KOPT-K1 (cell line): ENCODE results near the gene CTU2.

ENCODE experiments used
- H3K27ac ChIP-seq: fragments of 200-600 bp; sonication (generic); 2 replicates; pipeline ENCODE4 v1.5.1; 2016; ENCODE audit warnings: antibody characterized with exemption, mild to moderate bottlenecking, low read depth, low read length; ENCODE audit not compliant: poor library complexity, severe bottlenecking
- H3K36me3 ChIP-seq: fragments of 200-600 bp; sonication (generic); 2 replicates; pipeline ENCODE4 v1.5.1; 2017; ENCODE audit warnings: antibody characterized with exemption, mild to moderate bottlenecking, low read length, moderate library complexity; ENCODE audit not compliant: insufficient read depth
- H3K9me3 ChIP-seq: fragments of 200-600 bp; sonication (generic); 2 replicates; pipeline ENCODE4 v1.5.1; 2017; ENCODE audit warnings: antibody characterized with exemption, low read length, mild to moderate bottlenecking; ENCODE audit not compliant: insufficient read depth, poor library complexity, severe bottlenecking

The CTU2 gene

DNA sequence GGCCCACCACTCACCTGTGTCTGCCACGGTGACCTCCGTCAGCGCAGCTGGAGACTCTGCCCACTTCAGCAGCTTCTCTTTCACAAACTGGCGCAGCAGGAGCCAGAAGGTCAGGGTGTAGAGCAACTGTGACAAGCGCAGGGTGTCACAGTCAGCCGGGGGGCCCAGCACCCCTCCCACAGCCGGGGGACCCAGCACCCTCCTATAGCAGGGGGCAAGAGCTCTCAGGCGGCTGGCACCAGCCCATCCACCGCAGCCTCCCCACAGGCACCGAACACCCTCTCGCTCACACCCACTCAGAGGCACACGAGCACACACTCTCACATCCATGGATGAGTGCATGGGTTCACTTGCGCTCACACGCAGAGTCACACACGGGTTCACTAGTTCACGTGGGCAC is 28.8 kb downstream of the CTU2 start:
- no peak overlapping the region for H3K27ac ChIP-seq
- peaks cover 98% of the 10 kb centered on the region for H3K36me3 ChIP-seq
- no peaks in the 10 kb centered on the region for H3K9me3 ChIP-seq

DNA sequence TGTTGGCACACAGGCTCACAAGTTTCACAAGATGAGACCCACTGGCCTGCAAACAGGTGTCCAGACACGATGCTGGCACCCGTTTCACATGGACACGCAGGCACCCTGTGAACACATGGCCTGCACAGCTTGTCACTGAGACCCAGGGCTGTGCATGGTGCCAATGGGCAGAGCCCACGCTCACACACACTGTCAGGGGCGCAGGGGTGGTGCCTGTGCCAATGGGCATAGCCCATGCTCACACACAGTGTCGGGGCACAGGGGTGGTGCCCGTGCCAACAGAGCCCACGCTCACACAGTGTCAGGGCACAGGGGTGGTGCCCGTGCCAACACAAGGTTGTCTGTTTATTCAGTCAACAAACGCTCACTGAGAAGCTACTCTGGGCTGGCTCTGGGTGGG is 29.3 kb downstream of the CTU2 start:
- Histone ChIP-seq H3K9me3 (no peaks in the 10 kb centered on the region), H3K27ac (no peak overlapping the region), H3K36me3 (peaks cover 99% of the 10 kb centered on the region)

DNA sequence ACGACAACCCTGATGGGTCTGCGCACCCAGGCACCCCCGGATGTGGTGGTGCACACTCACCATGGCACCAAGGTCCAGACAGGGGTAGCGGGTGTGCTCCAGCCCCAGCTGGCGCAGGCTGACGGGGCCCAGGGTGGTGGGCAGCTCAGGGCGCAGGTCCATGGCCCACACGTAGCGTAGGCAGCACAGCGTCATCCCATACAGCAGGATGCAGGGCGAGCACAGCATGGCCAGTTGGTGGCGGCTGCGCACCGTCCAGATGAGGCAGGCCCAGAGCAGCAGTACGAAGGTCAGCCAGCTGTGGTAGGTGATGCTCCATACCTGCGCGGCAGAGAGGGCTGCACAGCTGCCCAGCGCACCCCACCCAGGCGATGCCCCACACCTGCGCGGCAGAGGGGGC is 29.8 kb downstream of the CTU2 start:
- Histone ChIP-seq H3K27ac (no peak overlapping the region), H3K36me3 (peaks cover 99% of the 10 kb centered on the region), H3K9me3 (no peaks in the 10 kb centered on the region)

DNA sequence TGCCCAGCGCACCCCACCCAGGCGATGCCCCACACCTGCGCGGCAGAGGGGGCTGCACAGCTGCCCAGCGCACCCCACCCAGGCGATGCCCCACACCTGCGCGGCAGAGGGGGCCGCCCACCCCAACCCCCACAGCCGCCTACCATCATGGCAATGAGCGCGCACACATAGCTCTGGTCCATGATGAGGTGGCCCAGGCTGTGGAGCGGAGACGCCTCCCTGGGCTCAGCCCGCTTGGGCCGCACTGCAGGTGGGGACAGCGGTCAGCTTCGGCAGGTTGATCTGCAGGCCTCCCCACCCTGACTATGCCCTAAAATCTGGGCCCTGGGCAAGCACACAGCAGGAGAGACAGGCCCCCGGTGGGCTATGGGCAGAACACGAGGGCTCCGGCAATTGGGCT is 30.2 kb downstream of the CTU2 start:
- H3K36me3 ChIP-seq = peaks cover 99% of the 10 kb centered on the region
- no peak overlapping the region for H3K27ac ChIP-seq
- H3K9me3 ChIP-seq = no peaks in the 10 kb centered on the region

DNA sequence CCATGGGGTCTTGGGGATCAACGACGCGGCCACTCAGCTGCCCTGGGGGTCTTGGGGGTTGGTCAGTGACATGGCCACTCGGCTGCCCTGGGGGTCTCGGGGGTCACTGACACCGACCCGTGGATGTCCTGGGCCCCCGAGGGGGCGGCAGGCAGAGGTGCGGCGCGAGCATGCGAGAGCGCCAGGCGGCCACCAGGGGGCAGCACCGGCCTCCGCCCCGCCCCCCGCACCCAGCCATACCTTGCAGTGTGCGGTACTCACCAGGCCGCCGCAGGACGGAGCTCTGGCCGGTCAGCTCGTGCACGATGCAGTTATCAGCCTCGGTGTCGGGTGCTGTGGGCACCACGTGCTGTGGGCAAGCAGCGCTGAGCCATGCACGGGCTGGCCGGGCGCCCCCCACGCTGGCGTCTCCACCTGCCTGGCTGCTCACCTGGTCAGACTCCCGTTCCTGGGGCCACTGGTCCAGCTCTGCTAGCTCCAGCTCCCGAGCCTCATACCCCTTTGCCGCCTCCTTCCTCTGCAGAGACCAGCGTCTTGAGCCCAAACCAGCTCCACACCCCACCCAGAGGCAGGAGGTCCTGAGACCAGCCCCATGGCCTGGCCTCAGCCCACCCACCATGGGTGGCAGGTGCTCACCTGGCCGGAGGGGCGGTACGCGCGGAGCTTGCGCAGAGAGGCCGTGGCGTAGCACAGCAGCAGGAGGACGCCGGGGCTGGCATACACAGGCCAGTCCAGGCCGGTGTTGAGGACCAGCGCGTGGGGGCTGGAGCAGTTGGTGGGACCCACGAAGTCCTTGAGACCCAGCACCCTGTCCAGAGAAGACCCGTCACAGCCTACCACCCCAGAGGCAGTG is 31.2 kb downstream of the CTU2 start:
- Histone ChIP-seq H3K36me3 (peaks cover 99% of the 10 kb centered on the region), H3K27ac (no peak overlapping the region), H3K9me3 (no peaks in the 10 kb centered on the region)

DNA sequence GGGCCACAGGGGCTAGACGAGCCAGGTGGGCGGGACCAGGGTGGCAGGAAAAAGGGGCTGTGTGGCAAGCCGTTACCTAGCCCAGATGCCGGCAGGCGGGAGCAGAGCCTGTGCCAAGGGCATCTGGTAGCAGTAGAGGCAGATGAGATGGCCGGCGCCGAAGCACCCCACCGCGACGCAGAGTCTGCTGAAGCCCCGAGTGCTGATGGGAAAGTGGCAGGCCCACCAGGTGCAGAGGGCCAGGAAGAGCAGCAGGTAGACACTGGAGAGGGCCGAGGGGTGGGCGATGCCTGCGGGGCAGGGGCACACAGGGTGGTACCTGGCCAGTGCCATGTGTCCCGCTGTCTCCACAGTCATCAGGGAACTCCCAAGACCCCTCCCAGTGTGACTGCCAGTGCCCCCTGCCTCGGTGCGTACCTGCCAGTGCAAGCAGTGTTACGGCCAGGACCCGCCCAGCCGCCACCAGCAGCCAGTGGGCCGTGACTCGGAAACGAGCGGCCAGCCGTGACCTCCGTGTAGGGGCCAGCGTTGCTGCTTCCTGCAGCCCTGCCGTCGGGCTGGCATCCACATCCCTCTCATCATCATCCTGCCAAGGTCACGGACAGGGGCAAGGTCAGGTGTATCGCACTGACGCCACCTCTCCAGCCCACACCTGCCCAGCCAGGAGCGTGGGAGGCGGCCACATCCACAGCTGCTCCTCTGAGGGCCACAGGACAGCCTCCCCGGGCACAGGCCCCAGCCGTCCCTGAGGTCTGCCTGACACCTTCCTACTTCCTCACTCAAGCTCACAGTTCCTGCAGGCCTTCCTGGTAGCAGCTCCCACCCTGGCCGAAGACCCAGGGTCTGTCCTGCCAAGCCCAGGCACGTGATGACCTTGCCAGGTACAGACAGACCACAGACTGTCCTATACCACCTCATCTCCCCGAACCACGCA is 32.1 kb downstream of the CTU2 start:
- no peak overlapping the region for H3K27ac ChIP-seq
- H3K36me3 ChIP-seq = peaks cover 99% of the 10 kb centered on the region
- no peaks in the 10 kb centered on the region for H3K9me3 ChIP-seq

DNA sequence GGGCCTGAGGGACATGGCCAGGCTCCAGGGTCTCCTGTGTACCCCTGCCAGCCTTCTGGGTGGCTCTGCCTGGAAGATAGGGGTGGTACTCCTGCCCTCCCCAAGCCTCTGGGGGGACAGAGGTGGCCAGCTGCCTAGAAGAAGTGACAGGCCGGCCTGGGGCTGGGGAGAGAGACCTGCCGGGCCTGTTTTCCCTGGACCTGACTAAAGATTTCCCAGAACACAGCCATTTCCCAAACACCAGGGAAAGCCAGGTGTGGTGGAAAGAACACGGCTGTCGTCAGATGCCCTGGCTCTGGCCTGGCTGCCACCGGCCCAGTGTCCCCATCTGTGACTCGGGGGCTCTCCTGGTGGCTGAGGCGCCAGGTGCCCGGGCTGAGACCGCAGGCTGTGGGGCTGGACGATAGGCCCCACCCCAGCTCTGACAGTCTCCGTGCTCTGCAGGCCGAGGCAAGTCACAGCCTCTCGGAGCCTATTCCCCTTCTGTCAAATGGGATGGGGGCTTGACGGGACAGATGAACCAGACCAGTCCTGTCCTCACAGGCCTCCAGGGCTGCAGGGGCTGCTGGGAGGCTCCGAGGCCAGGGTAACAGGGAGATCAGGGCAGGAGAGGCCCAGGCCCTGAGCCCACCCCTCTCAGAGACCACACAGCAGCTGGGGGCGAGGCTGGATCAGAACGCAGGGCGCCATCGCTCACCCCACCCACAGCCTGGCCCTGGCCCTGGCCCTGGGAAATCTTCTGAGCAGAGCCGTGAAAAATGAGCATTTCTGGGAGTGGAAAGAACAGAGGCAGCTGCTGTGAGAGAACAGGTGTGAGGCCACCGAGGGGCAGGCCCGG is 33.1 kb downstream of the CTU2 start:
- Histone ChIP-seq H3K36me3 (peaks cover 99% of the 10 kb centered on the region), H3K27ac (no peak overlapping the region), H3K9me3 (no peaks in the 10 kb centered on the region)

DNA sequence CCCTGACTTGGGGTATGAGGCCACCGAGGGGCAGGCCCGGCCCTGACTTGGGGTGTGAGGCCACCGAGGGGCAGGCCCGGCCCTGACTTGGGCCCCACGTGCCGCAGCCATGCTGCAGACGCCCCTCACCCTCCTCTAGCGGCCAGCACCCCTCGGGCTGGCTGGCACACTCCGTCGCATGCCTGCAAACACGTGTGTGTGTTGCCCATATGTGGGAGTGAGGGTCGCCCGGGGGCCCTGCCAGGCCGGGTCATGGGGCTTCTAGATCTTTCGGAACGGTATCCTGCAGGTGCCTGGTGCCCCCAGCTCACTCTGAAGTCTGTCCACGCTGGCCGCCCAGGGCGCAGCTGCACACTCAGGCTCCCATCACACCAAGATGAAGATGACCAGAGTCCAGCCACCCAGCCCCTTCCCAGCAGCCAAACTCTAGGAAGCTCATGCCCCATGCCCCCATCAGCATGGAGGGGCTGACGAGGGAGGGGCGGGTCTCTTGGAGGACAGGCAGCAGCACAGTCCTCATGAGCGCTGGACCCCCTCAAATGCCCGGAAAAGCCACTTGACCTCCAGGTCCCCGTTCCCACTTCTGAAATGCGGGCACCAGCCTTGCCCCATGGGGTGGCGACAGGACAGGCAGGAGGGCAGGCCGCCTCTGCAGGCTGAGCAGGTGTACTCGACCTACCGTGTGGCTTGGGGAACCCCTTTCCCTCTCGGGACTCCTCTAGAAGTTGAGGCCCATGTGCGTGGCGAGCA is 33.8 kb downstream of the CTU2 start:
- H3K36me3 ChIP-seq = peaks cover 94% of the 10 kb centered on the region
- H3K9me3 ChIP-seq = no peaks in the 10 kb centered on the region
- no peak overlapping the region for H3K27ac ChIP-seq

DNA sequence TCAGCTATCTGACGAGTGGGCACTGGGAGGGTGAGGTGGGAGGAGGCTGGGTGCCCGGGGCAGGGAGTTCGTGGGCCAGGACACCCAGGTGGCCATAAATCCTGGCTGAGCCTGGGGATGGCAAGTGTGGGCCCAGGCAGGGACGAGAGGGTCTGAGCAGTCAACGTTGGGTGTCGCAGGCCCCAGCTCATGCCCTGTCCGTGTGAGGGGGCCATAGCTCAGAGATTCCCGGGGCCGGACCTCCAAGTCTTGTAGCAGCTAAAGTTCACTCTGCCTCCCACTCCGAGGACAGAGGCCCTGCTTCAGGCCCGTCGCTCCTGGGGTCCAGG is 34.4 kb downstream of the CTU2 start:
- H3K9me3 ChIP-seq = no peaks in the 10 kb centered on the region
- no peak overlapping the region for H3K27ac ChIP-seq
- peaks cover 88% of the 10 kb centered on the region for H3K36me3 ChIP-seq

DNA sequence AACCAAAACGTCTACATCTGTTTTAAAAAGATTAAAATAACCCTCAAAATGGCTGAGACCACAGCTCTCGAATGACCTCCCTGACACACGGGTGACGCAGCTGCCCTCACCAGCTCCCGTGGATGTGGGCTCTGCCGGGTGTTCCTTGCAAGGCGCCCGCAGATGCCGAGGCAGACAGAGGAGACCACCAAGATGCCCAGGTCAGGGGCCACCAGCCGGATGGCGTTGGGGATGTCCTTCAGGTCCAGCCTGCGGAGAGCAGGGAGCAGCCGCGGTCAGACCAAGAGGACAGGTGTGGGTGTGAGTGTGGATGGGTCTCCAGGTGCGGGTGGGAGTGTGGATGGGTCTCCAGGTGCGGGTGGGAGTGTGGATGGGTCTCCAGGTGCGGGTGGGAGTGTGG is 35.1 kb downstream of the CTU2 start:
- H3K27ac ChIP-seq = no peak overlapping the region
- H3K36me3 ChIP-seq = peaks cover 87% of the 10 kb centered on the region
- no peaks in the 10 kb centered on the region for H3K9me3 ChIP-seq

DNA sequence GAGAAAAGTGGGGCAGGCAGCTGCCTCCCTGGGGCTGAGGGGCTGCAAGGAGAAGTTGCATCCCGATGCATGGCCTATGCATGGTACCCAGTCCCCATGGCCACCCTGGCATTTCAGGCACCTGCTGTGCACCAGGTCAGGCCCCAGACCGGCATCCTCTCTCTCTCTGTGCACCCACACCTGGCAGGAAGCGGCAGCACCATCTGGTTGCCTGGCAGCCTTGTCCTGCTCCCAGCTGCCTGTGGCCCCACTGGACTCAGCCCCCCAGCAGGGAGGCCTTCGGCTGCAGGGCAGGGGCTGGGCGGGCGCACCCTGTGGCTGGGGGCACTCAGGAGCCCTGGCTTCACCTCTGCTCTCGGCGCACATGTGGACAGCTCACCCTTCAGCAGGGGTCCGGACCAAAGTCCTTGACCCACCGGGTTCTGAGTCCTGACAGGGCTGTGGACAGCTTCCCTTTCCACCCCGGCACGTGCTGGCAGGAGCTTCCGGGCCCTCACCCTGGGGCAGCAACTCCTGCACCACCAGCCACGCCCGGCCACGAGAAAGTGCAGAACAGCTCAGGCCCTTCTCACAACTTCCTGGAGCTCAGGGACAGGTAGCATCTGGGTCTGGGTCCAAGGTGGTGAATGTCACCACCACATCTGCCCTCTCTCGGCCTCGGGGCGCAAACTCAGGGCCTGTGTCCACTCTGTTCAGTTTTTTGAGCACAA is 36.7 kb downstream of the CTU2 start:
- H3K27ac ChIP-seq = no peak overlapping the region
- H3K9me3 ChIP-seq = no peaks in the 10 kb centered on the region
- H3K36me3 ChIP-seq = peaks cover 85% of the 10 kb centered on the region

DNA sequence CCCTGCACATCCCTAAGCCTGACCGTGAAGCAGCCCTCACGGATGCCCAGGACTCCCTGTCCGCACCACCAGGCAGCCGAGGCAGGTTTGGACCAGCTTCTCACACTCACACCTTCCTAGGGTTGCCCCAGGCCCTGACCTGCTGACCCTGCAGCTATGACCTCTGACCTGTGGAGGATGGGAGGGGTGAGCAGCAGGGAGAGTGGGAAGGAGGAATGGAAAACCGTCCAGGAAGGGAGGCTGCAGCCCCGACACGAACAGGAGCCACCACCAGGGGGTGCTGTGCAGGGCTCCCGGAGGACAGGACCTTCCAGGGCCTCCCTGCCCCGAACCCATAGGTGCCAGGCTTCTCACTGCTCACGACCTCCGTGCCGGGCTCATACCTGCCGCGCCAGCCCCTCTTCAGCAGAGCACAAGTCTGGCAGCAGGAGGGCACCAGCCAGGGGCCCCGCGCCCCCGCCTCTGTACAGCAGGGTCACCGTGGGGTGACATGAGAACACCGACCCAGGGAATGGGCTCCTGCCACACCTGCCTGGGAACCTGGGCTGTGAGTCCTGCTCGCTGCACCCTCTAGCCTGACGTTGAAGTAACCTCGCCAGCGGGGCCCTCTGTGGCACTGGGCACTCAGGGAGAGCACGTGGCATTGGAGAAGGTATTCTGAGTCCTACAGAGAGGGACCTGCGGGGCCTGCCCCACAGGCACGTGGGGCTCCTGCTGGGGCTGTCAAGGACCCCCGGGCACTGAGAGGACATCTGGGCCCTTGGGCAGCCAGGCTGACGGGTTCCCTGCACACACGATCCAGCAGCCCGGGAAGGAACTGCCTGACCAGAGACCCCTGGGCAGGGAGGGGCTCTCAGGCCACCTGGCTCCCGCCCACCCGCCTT is 37.6 kb downstream of the CTU2 start:
- Histone ChIP-seq H3K9me3 (no peaks in the 10 kb centered on the region), H3K27ac (no peak overlapping the region), H3K36me3 (peaks cover 82% of the 10 kb centered on the region)
